C4-2B (cell line): Measurements from ENCODE around the gene SMAP2.

Source experiments
- ZFX ChIP-seq: fragments of 450-650 bp; IDR thresholded peaks from 2 replicates; pipeline ENCODE4 v1.6.1; 2017
- TF ChIP-seq, protein P1 (sequence below): fragments of 450-650 bp; conservative IDR thresholded peaks from 2 replicates; pipeline ENCODE4 v1.5.1; 2017; ENCODE audit warnings: mild to moderate bottlenecking

DNA sequence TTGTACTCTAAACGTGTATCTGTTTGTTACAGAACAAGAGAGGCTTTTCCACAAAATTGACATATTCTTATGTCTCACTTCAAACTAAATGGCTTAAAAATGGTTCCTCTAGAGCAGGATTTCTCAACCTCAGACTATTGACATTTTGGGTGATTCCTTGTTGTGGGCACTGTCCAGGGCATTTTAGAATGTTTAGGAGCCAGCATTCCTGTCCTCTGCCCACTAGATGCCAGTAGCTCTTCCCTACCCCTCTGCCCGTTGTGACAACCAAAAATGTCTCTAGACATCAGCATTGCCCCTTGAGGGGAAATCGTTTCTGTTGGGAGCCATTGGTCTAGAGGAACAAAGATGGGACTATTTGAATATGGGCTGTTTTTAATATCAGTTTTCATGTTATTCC, 17.3 kb downstream of the SMAP2 start:
- TF ChIP-seq, protein P1, sequence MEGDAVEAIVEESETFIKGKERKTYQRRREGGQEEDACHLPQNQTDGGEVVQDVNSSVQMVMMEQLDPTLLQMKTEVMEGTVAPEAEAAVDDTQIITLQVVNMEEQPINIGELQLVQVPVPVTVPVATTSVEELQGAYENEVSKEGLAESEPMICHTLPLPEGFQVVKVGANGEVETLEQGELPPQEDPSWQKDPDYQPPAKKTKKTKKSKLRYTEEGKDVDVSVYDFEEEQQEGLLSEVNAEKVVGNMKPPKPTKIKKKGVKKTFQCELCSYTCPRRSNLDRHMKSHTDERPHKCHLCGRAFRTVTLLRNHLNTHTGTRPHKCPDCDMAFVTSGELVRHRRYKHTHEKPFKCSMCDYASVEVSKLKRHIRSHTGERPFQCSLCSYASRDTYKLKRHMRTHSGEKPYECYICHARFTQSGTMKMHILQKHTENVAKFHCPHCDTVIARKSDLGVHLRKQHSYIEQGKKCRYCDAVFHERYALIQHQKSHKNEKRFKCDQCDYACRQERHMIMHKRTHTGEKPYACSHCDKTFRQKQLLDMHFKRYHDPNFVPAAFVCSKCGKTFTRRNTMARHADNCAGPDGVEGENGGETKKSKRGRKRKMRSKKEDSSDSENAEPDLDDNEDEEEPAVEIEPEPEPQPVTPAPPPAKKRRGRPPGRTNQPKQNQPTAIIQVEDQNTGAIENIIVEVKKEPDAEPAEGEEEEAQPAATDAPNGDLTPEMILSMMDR = no peak
- TF ChIP-seq ZFX = no peak
